ENCODE data around the gene TK2. TPM values are rescaled to one million over a fixed set of nuclear protein-coding genes. Genes with fewer than 3 reads are reported as not detected.

The TK2 gene
- total and polyA plus RNA-seq, 2 experiments from 2014 or later = 1.8 to 4.2 TPM

DNA sequence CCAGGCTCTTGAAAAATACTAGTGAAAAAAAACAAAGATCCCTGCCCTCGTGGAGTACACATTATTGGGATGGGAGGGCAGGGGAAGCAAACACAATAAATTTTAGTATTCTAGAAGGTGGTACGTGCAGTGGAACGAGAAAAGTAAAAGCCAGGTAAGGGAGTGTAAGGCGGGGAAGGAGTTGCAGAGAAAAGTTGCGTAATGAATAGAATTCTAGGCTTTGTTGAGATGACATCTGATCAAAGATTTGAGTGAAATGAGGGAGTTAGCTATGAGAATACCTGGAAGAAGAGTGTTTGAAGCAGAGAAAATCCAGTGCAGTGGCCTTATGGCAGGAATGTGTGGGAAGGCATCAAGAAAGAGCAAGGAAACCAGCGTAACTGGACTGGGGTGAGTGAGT lies 4.6 kb upstream of the TK2 start:
- Histone ChIP-seq H3K27ac (ENCODE audit: low read depth) (no peak overlapping the region), H3K4me3 (no peak overlapping the region), H3K79me2 (replicated peaks; ENCODE audit: insufficient read depth) (peaks cover 5% of the 10 kb centered on the region; the same call in 1 of the 2 replicates), H3K27me3 (ENCODE audit: insufficient read depth) (peaks cover 18% of the 10 kb centered on the region), H3K36me3 (ENCODE audit: insufficient read depth) (no peaks in the 10 kb centered on the region), H3K4me1 (ENCODE audit: insufficient read depth) (peaks cover 6% of the 10 kb centered on the region), H3K9me2 (ENCODE audit: insufficient read depth) (peaks cover 3% of the 10 kb centered on the region; the same call in 1 of the 2 replicates), H3K4me2 (no peak overlapping the region), H2AFZ (no peak overlapping the region), H3F3A (replicated peaks; ENCODE audit: low read depth) (peaks cover 12% of the 10 kb centered on the region; the same call in 1 of the 2 replicates), H4K20me1 (replicated peaks; ENCODE audit: insufficient read depth) (0 out of 2 replicates have a peak, but pooled peaks cover 5% of the 10 kb centered on the region)
- peaks cover 29% of the 10 kb centered on the region for H3K27me3 Mint-ChIP-seq (ENCODE audit: insufficient read depth, low read depth, poor library complexity)
- H3K9me3 Mint-ChIP-seq = peaks cover 12% of the 10 kb centered on the region; the same call in 2 of the 3 replicates
- H3K27ac Mint-ChIP-seq = no peak overlapping the region
- H3K36me3 Mint-ChIP-seq (ENCODE audit: low read depth) = peaks cover 5% of the 10 kb centered on the region; the same call in 2 of the 3 replicates
- H3K4me3 Mint-ChIP-seq = no peak overlapping the region
- peaks cover 11% of the 10 kb centered on the region for H3K4me1 Mint-ChIP-seq
- ATAC-seq (no peak), DNase-seq (ENCODE audit: low spot score) (no peak)
- TF ChIP-seq EZH2phosphoT487 (IDR thresholded peaks at IDR 0.05; ENCODE audit: unreplicated experiment) (no peak), CREB1 (CRISPR knock-in tag; IDR thresholded peaks at IDR 0.05; ENCODE audit: low read depth) (no peak), STAT1 (IDR thresholded peaks at IDR 0.05; ENCODE audit: unreplicated experiment) (no peak), CTCF (conservative IDR thresholded peaks at IDR 0.05; ENCODE audit: low read depth in 2 of 2) (no peak)

DNA sequence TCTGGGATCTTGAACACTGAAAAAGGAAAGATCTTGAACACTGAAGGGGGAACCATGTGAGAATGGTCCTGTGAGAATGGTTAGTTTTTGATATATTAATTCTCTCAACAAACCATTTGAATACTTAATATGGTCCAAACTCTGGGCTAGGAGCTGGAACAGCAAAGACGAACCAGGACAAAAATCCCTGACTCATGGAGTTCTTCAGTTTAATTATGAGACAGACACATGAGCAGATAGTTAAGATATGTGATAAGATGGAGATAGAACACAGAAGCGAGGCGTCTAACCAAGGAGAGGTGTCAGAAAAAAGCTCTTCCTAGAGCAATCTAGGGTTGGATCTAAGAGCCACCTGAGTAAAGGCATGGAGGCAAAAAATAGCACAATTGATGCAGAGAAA lies 4.1 kb upstream of the TK2 start:
- H2AFZ ChIP-seq = no peak overlapping the region
- Mint-ChIP-seq H3K4me1 (peaks cover 14% of the 10 kb centered on the region), H3K27ac (no peak overlapping the region), H3K9me3 (peaks cover 12% of the 10 kb centered on the region; the same call in 2 of the 3 replicates), H3K36me3 (ENCODE audit: low read depth) (peaks cover 5% of the 10 kb centered on the region; the same call in 2 of the 3 replicates), H3K4me3 (no peak overlapping the region), H3K27me3 (ENCODE audit: insufficient read depth, low read depth, poor library complexity) (peaks cover 29% of the 10 kb centered on the region)
- DNase-seq (ENCODE audit: low spot score) (no peak), ATAC-seq (no peak)
- no peak overlapping the region for H3K27ac ChIP-seq (ENCODE audit: low read depth)
- H3K4me1 ChIP-seq (ENCODE audit: insufficient read depth) = peaks cover 8% of the 10 kb centered on the region
- no peak overlapping the region for H3K4me2 ChIP-seq
- peaks cover 3% of the 10 kb centered on the region; the same call in 1 of the 2 replicates for H3K9me2 ChIP-seq (ENCODE audit: insufficient read depth)
- H3F3A ChIP-seq (replicated peaks; ENCODE audit: low read depth) = peaks cover 16% of the 10 kb centered on the region; the same call in 1 of the 2 replicates
- 0 out of 2 replicates have a peak, but pooled peaks cover 5% of the 10 kb centered on the region for H4K20me1 ChIP-seq (replicated peaks; ENCODE audit: insufficient read depth)
- peaks cover 5% of the 10 kb centered on the region; the same call in 1 of the 2 replicates for H3K79me2 ChIP-seq (replicated peaks; ENCODE audit: insufficient read depth)
- H3K27me3 ChIP-seq (ENCODE audit: insufficient read depth) = peaks cover 18% of the 10 kb centered on the region
- no peak overlapping the region for H3K4me3 ChIP-seq
- no peaks in the 10 kb centered on the region for H3K36me3 ChIP-seq (ENCODE audit: insufficient read depth)
- TF ChIP-seq POLR2AphosphoS5 (IDR thresholded peaks at IDR 0.05; ENCODE audit: low read depth) (no peak), JUNB (IDR thresholded peaks at IDR 0.05; ENCODE audit: unreplicated experiment) (no peak), EZH2 (IDR thresholded peaks at IDR 0.05; ENCODE audit: low read depth, unreplicated experiment) (no peak), ZNF114 (CRISPR knock-in tag; IDR thresholded peaks at IDR 0.05) (no peak)
- TF ChIP-seq, protein P1, sequence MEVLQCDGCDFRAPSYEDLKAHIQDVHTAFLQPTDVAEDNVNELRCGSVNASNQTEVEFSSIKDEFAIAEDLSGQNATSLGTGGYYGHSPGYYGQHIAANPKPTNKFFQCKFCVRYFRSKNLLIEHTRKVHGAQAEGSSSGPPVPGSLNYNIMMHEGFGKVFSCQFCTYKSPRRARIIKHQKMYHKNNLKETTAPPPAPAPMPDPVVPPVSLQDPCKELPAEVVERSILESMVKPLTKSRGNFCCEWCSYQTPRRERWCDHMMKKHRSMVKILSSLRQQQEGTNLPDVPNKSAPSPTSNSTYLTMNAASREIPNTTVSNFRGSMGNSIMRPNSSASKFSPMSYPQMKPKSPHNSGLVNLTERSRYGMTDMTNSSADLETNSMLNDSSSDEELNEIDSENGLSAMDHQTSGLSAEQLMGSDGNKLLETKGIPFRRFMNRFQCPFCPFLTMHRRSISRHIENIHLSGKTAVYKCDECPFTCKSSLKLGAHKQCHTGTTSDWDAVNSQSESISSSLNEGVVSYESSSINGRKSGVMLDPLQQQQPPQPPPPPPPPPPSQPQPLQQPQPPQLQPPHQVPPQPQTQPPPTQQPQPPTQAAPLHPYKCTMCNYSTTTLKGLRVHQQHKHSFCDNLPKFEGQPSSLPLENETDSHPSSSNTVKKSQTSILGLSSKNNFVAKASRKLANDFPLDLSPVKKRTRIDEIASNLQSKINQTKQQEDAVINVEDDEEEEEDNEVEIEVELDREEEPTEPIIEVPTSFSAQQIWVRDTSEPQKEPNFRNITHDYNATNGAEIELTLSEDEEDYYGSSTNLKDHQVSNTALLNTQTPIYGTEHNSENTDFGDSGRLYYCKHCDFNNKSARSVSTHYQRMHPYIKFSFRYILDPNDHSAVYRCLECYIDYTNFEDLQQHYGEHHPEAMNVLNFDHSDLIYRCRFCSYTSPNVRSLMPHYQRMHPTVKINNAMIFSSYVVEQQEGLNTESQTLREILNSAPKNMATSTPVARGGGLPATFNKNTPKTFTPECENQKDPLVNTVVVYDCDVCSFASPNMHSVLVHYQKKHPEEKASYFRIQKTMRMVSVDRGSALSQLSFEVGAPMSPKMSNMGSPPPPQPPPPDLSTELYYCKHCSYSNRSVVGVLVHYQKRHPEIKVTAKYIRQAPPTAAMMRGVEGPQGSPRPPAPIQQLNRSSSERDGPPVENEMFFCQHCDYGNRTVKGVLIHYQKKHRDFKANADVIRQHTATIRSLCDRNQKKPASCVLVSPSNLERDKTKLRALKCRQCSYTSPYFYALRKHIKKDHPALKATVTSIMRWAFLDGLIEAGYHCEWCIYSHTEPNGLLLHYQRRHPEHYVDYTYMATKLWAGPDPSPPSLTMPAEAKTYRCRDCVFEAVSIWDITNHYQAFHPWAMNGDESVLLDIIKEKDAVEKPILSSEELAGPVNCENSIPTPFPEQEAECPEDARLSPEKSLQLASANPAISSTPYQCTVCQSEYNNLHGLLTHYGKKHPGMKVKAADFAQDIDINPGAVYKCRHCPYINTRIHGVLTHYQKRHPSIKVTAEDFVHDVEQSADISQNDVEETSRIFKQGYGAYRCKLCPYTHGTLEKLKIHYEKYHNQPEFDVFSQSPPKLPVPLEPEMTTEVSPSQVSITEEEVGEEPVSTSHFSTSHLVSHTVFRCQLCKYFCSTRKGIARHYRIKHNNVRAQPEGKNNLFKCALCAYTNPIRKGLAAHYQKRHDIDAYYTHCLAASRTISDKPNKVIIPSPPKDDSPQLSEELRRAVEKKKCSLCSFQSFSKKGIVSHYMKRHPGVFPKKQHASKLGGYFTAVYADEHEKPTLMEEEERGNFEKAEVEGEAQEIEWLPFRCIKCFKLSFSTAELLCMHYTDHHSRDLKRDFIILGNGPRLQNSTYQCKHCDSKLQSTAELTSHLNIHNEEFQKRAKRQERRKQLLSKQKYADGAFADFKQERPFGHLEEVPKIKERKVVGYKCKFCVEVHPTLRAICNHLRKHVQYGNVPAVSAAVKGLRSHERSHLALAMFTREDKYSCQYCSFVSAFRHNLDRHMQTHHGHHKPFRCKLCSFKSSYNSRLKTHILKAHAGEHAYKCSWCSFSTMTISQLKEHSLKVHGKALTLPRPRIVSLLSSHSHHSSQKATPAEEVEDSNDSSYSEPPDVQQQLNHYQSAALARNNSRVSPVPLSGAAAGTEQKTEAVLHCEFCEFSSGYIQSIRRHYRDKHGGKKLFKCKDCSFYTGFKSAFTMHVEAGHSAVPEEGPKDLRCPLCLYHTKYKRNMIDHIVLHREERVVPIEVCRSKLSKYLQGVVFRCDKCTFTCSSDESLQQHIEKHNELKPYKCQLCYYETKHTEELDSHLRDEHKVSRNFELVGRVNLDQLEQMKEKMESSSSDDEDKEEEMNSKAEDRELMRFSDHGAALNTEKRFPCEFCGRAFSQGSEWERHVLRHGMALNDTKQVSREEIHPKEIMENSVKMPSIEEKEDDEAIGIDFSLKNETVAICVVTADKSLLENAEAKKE (CRISPR knock-in tag; IDR thresholded peaks at IDR 0.05) = no peak
- TF ChIP-seq, protein P2, sequence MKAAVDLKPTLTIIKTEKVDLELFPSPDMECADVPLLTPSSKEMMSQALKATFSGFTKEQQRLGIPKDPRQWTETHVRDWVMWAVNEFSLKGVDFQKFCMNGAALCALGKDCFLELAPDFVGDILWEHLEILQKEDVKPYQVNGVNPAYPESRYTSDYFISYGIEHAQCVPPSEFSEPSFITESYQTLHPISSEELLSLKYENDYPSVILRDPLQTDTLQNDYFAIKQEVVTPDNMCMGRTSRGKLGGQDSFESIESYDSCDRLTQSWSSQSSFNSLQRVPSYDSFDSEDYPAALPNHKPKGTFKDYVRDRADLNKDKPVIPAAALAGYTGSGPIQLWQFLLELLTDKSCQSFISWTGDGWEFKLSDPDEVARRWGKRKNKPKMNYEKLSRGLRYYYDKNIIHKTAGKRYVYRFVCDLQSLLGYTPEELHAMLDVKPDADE (IDR thresholded peaks at IDR 0.05) = no peak

Data from GM23338 (cell line).